IMR-90 (cell line): Measurements from ENCODE around the gene CDKN2B-AS1. TPM values are rescaled to one million over a fixed set of nuclear protein-coding genes. Genes with fewer than 3 reads are reported as not detected.

ENCODE experiments used
- ATAC-seq: fragments of 200-7000 bp; cut with Tn5 transposase; 2 replicates; pipeline ENCODE4 v1.9.1; 2020; ENCODE audit warnings: low read depth, mild to moderate bottlenecking, moderate library complexity
- BruUV-seq: library from RNA; stranded (reverse); fragments of 400-500 nt; replicated peaks from 2 replicates; lab custom pipeline; 2021; lab: Mats Ljungman, UMichigan
- CTCF ChIA-PET: fragments of 300-600 bp; formaldehyde crosslinking; extraction: SDS; loops from one replicate; lab custom pipeline; 2021; ENCODE audit warnings: antibody characterized with exemption; lab: Yijun Ruan, JAX
- POLR2A ChIA-PET: fragments of 300-600 bp; sonication (Branson Sonifier 250); formaldehyde crosslinking; loops from one replicate; lab custom pipeline; 2022; ENCODE audit warnings: antibody characterized with exemption; ENCODE audit not compliant: unreplicated experiment; lab: Charles Lee
- DNase-seq: peaks from one replicate; pipeline ENCODE4 v3.0.0; 2013
- H2AFZ ChIP-seq: replicated peaks from 2 replicates; pipeline ENCODE3; 2013; ENCODE audit warnings: low read length, mild to moderate bottlenecking; ENCODE audit not compliant: poor library complexity
- H2AK5ac ChIP-seq: 2 replicates; pipeline ENCODE4 v1.6.1; 2013; ENCODE audit warnings: low read depth, low read length, inconsistent platforms
- H2AK9ac ChIP-seq: replicated peaks from 2 replicates; pipeline ENCODE3; 2013; ENCODE audit warnings: mild to moderate bottlenecking, low read depth, low read length, moderate library complexity; ENCODE audit not compliant: poor library complexity
- H2BK120ac ChIP-seq: 2 replicates; pipeline ENCODE4 v1.6.1; 2013; ENCODE audit warnings: low read depth, low read length, inconsistent platforms
- H2BK15ac ChIP-seq: 3 replicates; pipeline ENCODE4 v1.6.1; 2013; ENCODE audit warnings: low read depth, low read length, inconsistent platforms
- H2BK20ac ChIP-seq: 2 replicates; pipeline ENCODE4 v1.6.1; 2013; ENCODE audit warnings: low read depth, mild to moderate bottlenecking, inconsistent platforms, low read length, moderate library complexity
- H2BK5ac ChIP-seq: 2 replicates; pipeline ENCODE4 v1.6.1; 2013; ENCODE audit warnings: mild to moderate bottlenecking, low read depth, low read length, inconsistent platforms; ENCODE audit not compliant: poor library complexity, severe bottlenecking
- H3K14ac ChIP-seq: replicated peaks from 2 replicates; pipeline ENCODE4 v1.6.1; 2013; ENCODE audit warnings: low read depth, low read length, inconsistent platforms
- H3K18ac ChIP-seq: 2 replicates; pipeline ENCODE4 v1.6.1; 2013; ENCODE audit warnings: low read depth, low read length, control low read depth
- H3K23ac ChIP-seq: 2 replicates; pipeline ENCODE4 v1.6.1; 2013; ENCODE audit warnings: low read depth, low read length, inconsistent platforms
- H3K27ac ChIP-seq: 2 replicates; pipeline ENCODE4 v1.5.1; 2013; ENCODE audit warnings: mild to moderate bottlenecking, control low read depth, low read length; ENCODE audit not compliant: insufficient read depth
- H3K27me3 ChIP-seq: 2 replicates; pipeline ENCODE4 v1.6.1; 2013; ENCODE audit warnings: low read length; ENCODE audit not compliant: control insufficient read depth, insufficient read depth
- H3K36me3 ChIP-seq: 2 replicates; pipeline ENCODE4 v1.6.1; 2013; ENCODE audit warnings: low read length, mixed read lengths; ENCODE audit not compliant: control insufficient read depth, insufficient read depth
- H3K4ac ChIP-seq: 2 replicates; pipeline ENCODE4 v1.6.1; 2013; ENCODE audit warnings: low read depth, low read length, inconsistent platforms
- H3K4me1 ChIP-seq: 2 replicates; pipeline ENCODE4 v1.6.1; 2013; ENCODE audit warnings: low read length, mixed read lengths; ENCODE audit not compliant: control insufficient read depth, insufficient read depth
- H3K4me2 ChIP-seq: 2 replicates; pipeline ENCODE4 v1.6.1; 2013; ENCODE audit warnings: low read depth, mild to moderate bottlenecking, control low read depth, low read length, moderate library complexity
- H3K4me3 ChIP-seq: 2 replicates; pipeline ENCODE4 v1.5.1; 2013; ENCODE audit warnings: low read depth, mild to moderate bottlenecking, control low read depth, low read length, moderate library complexity; ENCODE audit not compliant: insufficient read depth
- H3K56ac ChIP-seq: 2 replicates; pipeline ENCODE4 v1.6.1; 2013; ENCODE audit warnings: low read length, inconsistent platforms; ENCODE audit not compliant: insufficient read depth; ENCODE audit errors: extremely low read depth
- H3K79me1 ChIP-seq, 2 experiments: 2 replicates each; pipeline ENCODE4 v1.6.1; 2013; ENCODE audit warnings: low read length in 2 of 2, inconsistent platforms in 1 of 2, low read depth in 1 of 2
- H3K9ac ChIP-seq: 2 replicates; pipeline ENCODE4 v1.6.1; 2013; ENCODE audit warnings: low read depth, low read length, control low read depth
- H3K9me1 ChIP-seq: 2 replicates; pipeline ENCODE4 v1.6.1; 2013; ENCODE audit warnings: low read length, inconsistent platforms; ENCODE audit not compliant: insufficient read depth
- H3K9me3 ChIP-seq: 2 replicates; pipeline ENCODE4 v1.6.1; 2013; ENCODE audit warnings: low read length; ENCODE audit not compliant: control insufficient read depth, insufficient read depth
- H4K20me1 ChIP-seq: 2 replicates; pipeline ENCODE4 v1.6.1; 2013; ENCODE audit warnings: low read length, inconsistent platforms; ENCODE audit not compliant: insufficient read depth
- H4K5ac ChIP-seq: 2 replicates; pipeline ENCODE4 v1.6.1; 2013; ENCODE audit warnings: mild to moderate bottlenecking, low read depth, low read length, control low read depth
- H4K8ac ChIP-seq, 2 experiments: 2 replicates each; pipeline ENCODE4 v1.6.1; 2013; ENCODE audit warnings: low read depth in 2 of 2, low read length in 2 of 2, control low read depth in 1 of 2, inconsistent platforms in 1 of 2
- H4K91ac ChIP-seq: 2 replicates; pipeline ENCODE4 v1.6.1; 2013; ENCODE audit warnings: low read depth, low read length, inconsistent platforms; ENCODE audit not compliant: insufficient read depth
- BHLHE40 ChIP-seq: fragments of 150-350 bp; IDR thresholded peaks from 2 replicates; pipeline ENCODE4 v1.6.1; 2016; ENCODE audit warnings: mild to moderate bottlenecking, low read depth, low read length
- CEBPB ChIP-seq: IDR thresholded peaks from 2 replicates; pipeline ENCODE4 v1.6.1; 2012; ENCODE audit warnings: low read depth, low read length, improper control_type of control experiment
- CHD1 ChIP-seq: IDR thresholded peaks from 2 replicates; pipeline ENCODE4 v1.6.1; 2012; ENCODE audit warnings: low read depth, low read length, improper control_type of control experiment
- CTCF ChIP-seq: conservative IDR thresholded peaks from 2 replicates; pipeline ENCODE4 v1.5.1; 2012; ENCODE audit warnings: mild to moderate bottlenecking, low read depth, low read length, improper control_type of control experiment
- ELK1 ChIP-seq: fragments of 150-350 bp; IDR thresholded peaks from 2 replicates; pipeline ENCODE4 v1.6.1; 2016; ENCODE audit warnings: low read depth, mild to moderate bottlenecking, low read length, moderate library complexity, borderline replicate concordance
- FOS ChIP-seq: fragments of 150-350 bp; IDR thresholded peaks from 2 replicates; pipeline ENCODE4 v1.6.1; 2016; ENCODE audit warnings: low read depth, low read length
- MAFK ChIP-seq: IDR thresholded peaks from 2 replicates; pipeline ENCODE4 v1.6.1; 2012; ENCODE audit warnings: low read depth, low read length, improper control_type of control experiment
- MAZ ChIP-seq: IDR thresholded peaks from 2 replicates; pipeline ENCODE4 v1.6.1; 2012; ENCODE audit warnings: low read depth, mild to moderate bottlenecking, low read length, improper control_type of control experiment, moderate library complexity, borderline replicate concordance
- MXI1 ChIP-seq: IDR thresholded peaks from 2 replicates; pipeline ENCODE4 v1.6.1; 2012; ENCODE audit warnings: low read depth, mild to moderate bottlenecking, low read length, moderate library complexity, borderline replicate concordance
- NFE2L2 ChIP-seq: fragments of 150-350 bp; IDR thresholded peaks from 2 replicates; pipeline ENCODE4 v1.6.1; 2016; ENCODE audit warnings: low read depth, mild to moderate bottlenecking, low read length
- POLR2A ChIP-seq: IDR thresholded peaks from 2 replicates; pipeline ENCODE4 v1.6.1; 2012; ENCODE audit warnings: mild to moderate bottlenecking, low read depth, low read length
- RAD21 ChIP-seq: IDR thresholded peaks from 2 replicates; pipeline ENCODE4 v1.6.1; 2012; ENCODE audit warnings: low read length, improper control_type of control experiment
- RCOR1 ChIP-seq: IDR thresholded peaks from 2 replicates; pipeline ENCODE4 v1.6.1; 2012; ENCODE audit warnings: mild to moderate bottlenecking, low read length, improper control_type of control experiment; ENCODE audit not compliant: insufficient replicate concordance
- RFX5 ChIP-seq: IDR thresholded peaks from 2 replicates; pipeline ENCODE4 v1.8.0; 2012; ENCODE audit warnings: low read depth, mild to moderate bottlenecking, low read length, moderate library complexity
- SMC3 ChIP-seq: fragments of 150-350 bp; IDR thresholded peaks from 2 replicates; pipeline ENCODE4 v1.6.1; 2016; ENCODE audit warnings: low read depth, mild to moderate bottlenecking, antibody characterized with exemption, low read length, moderate library complexity
- WGBS, 2 experiments: methylation state at CpG; one replicate each; pipeline versions ENCODE4 v1.1.5 to v1.1.7; 2013; ENCODE audit warnings: missing lambda C conversion rate in 2 of 2; ENCODE audit not compliant: insufficient read length in 1 of 2; ENCODE audit errors: extremely low coverage in 2 of 2; 5-methylcytosine and 5-hydroxymethylcytosine counted together
- dilution Hi-C: fragments of 300-500 bp; cut with HindIII; formaldehyde crosslinking; loops from one replicate; pipeline ENCODE4 v1.14.3; 2018; ENCODE audit warnings: low sequenced_read_pairs; ENCODE audit not compliant: unreplicated experiment
- in situ Hi-C: fragments of 300-500 bp; cut with MboI; formaldehyde crosslinking; loops from 3 replicates; pipeline ENCODE4 v1.14.3; 2019; ENCODE audit warnings: low sequenced_read_pairs, inconsistent platforms, mixed read lengths
- intact Hi-C: fragments of 100-400 bp; cut with micrococcal nuclease; formaldehyde crosslinking; loops from 2 replicates; pipeline ENCODE4 v1.10.0; 2022
- polyA plus RNA-seq, 3 experiments: library from polyadenylated mRNA; depleted of rRNA; stranded (reverse); fragments of >200 nt; gene quantifications; 2 replicates each; pipeline ENCODE4 v1.2.3, GENCODE V29; 2012; ENCODE audit warnings: low replicate concordance in 1 of 3
- total RNA-seq: library from RNA; depleted of rRNA; stranded (reverse); fragments of >200 nt; gene quantifications from 2 replicates; pipeline ENCODE4 v1.2.3, GENCODE V29; 2012
- TF ChIP-seq, protein P1 (sequence below): fragments of 150-350 bp; IDR thresholded peaks from 2 replicates; pipeline ENCODE4 v1.6.1; 2017; ENCODE audit warnings: mild to moderate bottlenecking, antibody characterized with exemption, low read length, low read depth

The CDKN2B-AS1 gene
- total and polyA plus RNA-seq, 2 of the 4 experiments (the other 2 are of a cell fraction), result 1.0 to 1.1 TPM

GRCh38 chr9:22053178-22053577 is 58.6 kb downstream of the CDKN2B-AS1 start:
- H3K9ac ChIP-seq, result no peak overlapping the region
- no TSS peak for BruUV-seq
- dilution Hi-C loops, result no loop called here

More at GRCh38 chr9:22053178-22053577, 58.6 kb downstream of the CDKN2B-AS1 start:
- Histone ChIP-seq H2BK20ac (no peak overlapping the region), H3K79me1 (no peaks in the 10 kb centered on the region), H2BK120ac (peak overlapping the region; percentile 60; the same call in 1 of the 2 replicates), H2BK5ac (no peak overlapping the region), H4K20me1 (peaks cover 3% of the 10 kb centered on the region; the same call in 1 of the 2 replicates), H3K9me1 (peaks cover 3% of the 10 kb centered on the region; the same call in 1 of the 2 replicates), H4K91ac (peak overlapping the region; percentile 1; the same call in 1 of the 2 replicates), H3K56ac (no peak overlapping the region), H3K4me1 (peaks cover 2% of the 10 kb centered on the region), H3K14ac (peak overlapping the region; percentile 35; the same call in 1 of the 2 replicates), H3K18ac (no peak overlapping the region), H2AK9ac (no peak overlapping the region), H3K4me3 (no peak overlapping the region), H3K36me3 (no peaks in the 10 kb centered on the region), H2AFZ (no peak overlapping the region), H4K8ac (no peak overlapping the region), H3K9me3 (no peaks in the 10 kb centered on the region), H2AK5ac (no peak overlapping the region; the same call in 1 of the 2 replicates), H3K4me2 (peak overlapping the region; percentile 27; the same call in 1 of the 2 replicates), H3K27me3 (no peaks in the 10 kb centered on the region), H2BK15ac (peak overlapping the region; percentile 11; the same call in 1 of the 3 replicates), H3K27ac (no peak overlapping the region), H3K4ac (peak overlapping the region; percentile 58), H4K5ac (no peak overlapping the region), H3K23ac (no peak overlapping the region)
- WGBS, 2 experiments, result no CpG with 5 or more reads among the region's 2 CpGs
- ChIA-PET CTCF (interaction anchor here (0.7 to 3.0 kb wide), 6 partner anchors 12 to 185 kb away, joined by 3 to 11 read pairs (median 3); no protein-coding TSS in a partner anchor), POLR2A (no interaction called here)
- peak; percentile 13 for DNase-seq
- TF ChIP-seq NFE2L2, result no peak
- TF ChIP-seq SMC3, result no peak
- TF ChIP-seq CEBPB, result no peak
- no peak for TF ChIP-seq ELK1
- no peak for TF ChIP-seq MAZ
- TF ChIP-seq CHD1, result no peak
- TF ChIP-seq CTCF, result no peak
- no peak for TF ChIP-seq MXI1
- no peak for TF ChIP-seq BHLHE40
- TF ChIP-seq RAD21, result no peak
- TF ChIP-seq RCOR1, result no peak
- no peak for TF ChIP-seq RFX5
- TF ChIP-seq MAFK, result no peak
- no peak for TF ChIP-seq POLR2A
- TF ChIP-seq, protein P1, sequence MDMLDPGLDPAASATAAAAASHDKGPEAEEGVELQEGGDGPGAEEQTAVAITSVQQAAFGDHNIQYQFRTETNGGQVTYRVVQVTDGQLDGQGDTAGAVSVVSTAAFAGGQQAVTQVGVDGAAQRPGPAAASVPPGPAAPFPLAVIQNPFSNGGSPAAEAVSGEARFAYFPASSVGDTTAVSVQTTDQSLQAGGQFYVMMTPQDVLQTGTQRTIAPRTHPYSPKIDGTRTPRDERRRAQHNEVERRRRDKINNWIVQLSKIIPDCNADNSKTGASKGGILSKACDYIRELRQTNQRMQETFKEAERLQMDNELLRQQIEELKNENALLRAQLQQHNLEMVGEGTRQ, result no peak
- TF ChIP-seq FOS, result no peak
- peak; percentile 10; the same call in 1 of the 2 replicates for ATAC-seq
- intact Hi-C loops, result loop anchor here (2.0 to 5.0 kb wide), 2 partner anchors 50 to 184 kb away; no protein-coding TSS in a partner anchor
- in situ Hi-C loops, result no loop called here
